Suppressor macrophage (primary cell): Measurements from ENCODE around the gene FMO2.

Experiments used
- DNase-seq, 4 experiments: peaks; one replicate each; pipeline ENCODE4 v3.0.0-alpha.2; 2020 to 2022
- total RNA-seq, 17 experiments: gene quantifications; one replicate each; lab custom pipeline; 2026; ENCODE audit warnings: mixed read lengths in 6 of 17, inconsistent platforms in 3 of 17; lab: John Stamatoyannopoulos, UW

FMO2 gene, protein sequence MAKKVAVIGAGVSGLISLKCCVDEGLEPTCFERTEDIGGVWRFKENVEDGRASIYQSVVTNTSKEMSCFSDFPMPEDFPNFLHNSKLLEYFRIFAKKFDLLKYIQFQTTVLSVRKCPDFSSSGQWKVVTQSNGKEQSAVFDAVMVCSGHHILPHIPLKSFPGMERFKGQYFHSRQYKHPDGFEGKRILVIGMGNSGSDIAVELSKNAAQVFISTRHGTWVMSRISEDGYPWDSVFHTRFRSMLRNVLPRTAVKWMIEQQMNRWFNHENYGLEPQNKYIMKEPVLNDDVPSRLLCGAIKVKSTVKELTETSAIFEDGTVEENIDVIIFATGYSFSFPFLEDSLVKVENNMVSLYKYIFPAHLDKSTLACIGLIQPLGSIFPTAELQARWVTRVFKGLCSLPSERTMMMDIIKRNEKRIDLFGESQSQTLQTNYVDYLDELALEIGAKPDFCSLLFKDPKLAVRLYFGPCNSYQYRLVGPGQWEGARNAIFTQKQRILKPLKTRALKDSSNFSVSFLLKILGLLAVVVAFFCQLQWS
- 0 to 2.9 (median 0) reads per million in 17 experiments for total RNA-seq

DNA sequence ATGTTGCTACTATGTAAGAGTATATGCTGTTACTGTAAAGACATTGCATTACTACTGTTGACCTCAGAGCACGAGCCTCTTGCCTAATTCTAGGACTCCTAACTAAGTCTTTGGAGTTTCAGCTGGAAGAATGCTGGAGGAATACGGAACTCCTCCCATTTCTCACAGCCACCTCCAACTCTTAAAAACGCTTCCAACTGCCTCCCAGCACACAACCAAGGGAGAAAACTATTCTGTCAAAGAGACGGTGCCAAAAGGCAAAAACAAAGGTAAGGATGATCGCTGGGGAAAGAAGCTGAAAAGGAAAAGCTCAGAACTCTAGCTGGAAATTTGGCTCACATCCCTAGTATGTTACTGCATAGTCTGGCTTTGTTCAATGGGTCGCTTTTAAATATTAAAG lies at the start of gene FMO2:
Gene FMO2, plus strand, starts transcription at position 210 of the 400 bp plus-strand sequence. CDS start 414 bp downstream, outside the sequence.
- DNase-seq: no peak

DNA sequence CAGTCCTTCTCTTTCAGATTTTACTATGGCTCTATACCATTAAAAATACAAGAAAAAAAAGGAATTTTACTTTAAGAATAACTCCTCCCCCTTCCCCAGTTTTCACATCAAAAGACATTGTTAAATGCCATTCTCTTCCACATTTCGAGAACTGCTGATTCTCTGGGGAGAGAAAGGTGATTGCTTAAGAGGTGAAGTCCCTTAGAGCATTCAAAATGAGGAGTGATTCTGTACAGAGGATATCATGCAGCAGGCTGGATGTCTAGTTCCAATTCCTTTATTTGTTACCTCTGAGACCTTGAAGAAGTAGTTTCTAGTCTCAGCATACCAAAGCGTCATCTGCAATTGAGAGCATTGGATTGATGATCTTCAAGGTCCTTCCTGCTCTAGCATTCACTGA lies 47.5 kb upstream of the FMO2 start:
- no peak for DNase-seq

DNA sequence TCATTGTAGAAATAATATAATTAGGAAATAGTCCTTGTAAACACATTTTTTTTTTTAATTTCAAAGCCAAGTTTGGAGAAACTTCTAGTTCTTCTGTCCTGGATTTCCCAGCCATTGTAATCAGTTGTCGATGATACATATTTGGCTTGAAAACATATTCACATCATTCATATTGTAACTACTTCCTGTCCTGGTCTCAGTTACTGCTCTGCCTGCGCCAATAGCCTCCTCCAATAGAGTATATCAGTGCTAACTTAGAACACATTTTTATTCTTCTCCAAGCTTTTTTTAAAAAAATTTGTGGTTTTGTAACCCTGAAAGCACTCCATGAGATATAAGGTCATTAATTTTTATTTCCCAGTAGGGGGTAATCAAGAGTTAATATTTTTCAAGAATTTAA lies 46.1 kb upstream of the FMO2 start:
- DNase-seq: no peak

DNA sequence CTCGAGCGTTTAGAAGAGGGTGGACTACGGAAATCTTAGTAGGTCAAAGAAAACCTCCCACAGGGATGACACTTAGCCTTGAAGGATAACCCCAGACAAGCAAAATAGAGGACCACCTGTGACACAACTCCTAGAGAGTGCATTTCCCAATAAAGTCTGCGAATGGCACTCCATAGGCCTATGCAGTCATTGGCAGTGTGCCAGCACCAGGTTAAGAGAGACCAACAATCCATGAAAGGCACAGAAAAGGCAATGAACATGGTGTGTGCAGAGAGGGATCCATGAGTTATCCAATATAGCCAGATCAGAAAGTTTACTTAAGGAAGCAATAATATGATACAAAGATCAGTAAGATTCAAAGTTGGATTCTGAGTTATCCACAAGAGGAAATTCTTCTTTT lies 45.2 kb upstream of the FMO2 start:
- no peak for DNase-seq

DNA sequence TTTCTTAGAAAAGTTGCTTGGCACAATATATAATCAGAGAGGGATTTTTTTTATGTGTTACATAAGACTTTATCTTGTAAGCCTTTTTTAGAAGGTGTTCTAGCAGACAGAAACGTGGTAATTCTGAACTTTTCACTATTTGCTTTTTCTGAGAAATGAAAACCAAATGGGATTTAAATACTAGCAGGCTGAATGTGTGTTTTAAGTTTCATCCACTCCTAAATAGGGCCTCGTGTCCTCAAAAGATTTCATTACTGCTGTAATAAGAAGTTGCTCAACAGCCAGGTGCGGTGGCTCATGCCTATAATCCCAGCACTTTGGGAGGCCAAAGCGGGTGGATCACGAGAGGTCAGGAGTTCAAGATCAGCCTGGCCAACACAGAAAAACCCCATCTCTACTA lies 44.7 kb upstream of the FMO2 start:
- DNase-seq: no peak

DNA sequence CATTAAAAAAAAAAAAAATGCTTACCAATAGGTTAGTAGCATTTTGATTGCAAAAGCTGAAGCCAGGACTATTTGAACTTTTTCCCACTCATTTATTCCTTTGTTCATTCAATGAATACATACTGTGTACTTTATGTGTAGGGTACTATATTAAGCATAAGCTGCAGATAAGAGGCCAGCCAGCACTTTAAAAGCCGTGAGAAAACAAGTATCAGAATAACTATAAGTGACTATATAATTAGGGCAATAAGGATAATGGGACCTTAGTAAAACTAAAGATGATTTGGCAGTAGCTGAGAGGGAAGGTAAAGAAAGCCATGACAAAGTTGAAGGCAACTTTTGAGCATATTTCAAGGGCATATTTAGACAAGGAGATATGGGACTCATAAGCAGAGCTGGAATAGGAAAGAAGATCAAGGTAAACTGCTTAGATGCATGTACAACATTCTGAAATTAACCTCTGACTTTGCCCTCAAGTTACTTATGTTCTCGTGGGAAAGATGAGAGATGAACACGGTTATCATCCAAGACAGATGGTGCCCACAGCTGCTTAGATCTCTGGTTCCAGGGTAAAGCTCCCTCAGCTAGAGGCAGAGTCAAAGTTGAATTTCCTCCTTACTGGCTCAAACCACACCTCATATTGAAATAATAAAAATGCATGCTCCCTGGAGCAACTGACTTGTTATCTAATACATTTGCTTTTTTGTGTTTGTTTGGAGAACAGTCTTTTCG lies 44.0 kb upstream of the FMO2 start:
- no peak for DNase-seq

DNA sequence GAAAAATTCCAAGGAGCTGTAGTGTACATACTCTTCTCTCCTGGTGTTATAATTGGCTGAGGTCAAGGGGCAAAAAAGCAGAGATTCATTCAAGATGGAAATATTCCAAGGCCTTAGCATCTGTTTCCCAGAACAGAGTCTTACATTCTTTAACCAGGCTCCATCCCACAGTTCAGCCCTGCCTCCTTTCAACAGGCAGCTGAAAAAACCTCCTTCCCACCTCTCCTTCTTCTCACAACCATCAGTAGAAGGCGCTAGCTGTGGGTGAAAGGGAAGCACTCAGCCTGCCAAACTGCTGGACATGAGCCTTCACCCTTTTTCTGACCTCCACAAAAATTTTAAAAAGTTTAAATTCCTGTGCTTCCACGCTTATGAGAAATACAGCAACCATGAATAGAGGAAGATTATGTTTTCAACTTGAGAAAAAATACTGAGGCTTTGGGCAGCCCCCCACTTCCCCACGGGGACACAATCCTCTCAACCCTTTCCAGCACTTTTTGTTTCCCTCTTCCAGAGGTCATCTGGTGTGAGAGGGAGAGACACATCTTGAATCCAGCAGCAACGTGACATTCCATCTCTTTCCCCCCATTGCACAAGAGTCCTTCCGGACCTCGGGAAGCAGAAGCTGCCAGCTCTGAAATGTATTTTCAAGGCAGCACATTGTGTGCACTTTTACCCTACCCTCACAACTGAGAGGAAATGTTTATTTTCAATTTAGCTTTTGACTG lies 43.2 kb upstream of the FMO2 start:
- DNase-seq: no peak

DNA sequence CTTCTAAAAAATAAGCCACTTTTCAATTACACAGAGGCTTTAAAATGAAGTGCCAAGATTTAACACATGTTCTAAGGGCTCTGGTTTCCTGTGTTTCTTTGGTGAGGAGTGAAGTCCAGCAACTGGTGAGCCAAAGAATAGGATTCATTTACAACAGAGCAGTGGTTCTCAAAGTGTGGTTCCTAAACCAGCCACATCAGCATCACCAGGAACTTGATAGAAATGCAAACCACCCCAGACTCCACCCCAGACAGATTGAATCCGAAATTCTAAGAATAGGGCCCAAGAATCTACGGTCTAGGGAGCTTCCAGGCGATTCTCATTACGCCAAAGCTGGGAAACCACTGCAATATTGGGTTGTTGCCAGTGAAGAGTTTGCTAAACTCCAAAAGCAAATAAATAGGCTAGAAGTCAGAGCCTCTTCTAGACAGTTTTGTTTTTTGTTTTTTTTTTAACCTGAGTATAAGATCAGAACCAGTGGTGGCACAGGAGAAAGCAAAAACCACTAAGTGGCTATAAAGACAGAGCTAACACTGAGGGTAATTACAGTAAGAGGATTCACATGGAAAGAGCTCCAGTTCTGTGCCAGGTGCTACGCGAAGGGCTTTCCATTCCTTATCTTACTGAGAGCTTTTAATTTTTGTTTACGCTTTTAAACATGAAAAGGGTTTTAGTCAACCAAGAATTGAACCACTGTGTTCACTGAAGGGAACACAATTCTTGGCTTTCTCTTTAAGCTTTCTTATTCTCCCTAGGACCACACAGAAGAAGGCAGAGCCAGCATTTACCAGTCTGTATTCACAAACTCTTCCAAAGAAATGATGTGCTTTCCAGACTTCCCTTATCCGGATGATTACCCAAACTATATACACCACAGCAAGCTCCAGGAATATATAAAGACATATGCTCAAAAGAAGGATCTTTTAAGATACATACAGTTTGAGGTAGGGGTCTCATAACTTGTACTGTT lies 42.4 kb upstream of the FMO2 start:
- no peak for DNase-seq

DNA sequence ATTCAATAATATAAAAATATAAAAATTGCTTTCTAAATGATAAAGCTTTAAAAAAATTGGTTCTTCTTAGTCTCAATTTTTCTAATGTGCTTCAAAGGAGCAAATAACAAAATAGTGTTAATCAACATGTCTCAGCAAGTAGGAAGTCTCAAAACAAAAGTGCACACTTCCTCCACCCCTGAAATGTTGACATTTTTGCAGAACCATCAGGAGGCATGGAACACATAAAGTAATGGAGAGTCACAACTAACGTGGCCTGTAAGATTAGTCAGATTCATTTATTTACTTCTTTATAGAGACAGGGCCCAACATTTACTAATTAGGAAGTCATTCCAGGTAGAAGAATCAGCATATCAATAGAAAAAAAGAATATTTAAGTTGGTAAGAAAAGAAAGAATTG lies 34.9 kb upstream of the FMO2 start:
- no peak for DNase-seq

DNA sequence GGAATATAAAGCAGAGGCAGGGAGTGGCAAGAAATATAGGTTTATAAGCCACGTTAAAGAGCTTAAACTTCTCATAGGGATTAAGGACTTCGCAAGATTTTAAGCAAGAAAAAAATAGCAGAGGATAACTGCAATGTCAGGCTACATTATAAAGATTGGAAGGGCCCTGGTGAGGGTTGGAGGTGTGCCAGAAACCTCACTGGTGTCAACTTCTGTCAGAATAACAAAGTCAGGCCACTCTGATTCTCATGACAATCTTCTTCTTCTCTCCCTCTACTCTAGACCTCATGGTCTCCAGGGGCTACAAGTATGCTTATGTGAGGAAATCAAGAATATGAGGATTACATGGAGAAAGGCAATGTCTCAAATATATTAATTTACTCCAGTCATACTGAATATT lies 32.6 kb upstream of the FMO2 start:
- no peak for DNase-seq

DNA sequence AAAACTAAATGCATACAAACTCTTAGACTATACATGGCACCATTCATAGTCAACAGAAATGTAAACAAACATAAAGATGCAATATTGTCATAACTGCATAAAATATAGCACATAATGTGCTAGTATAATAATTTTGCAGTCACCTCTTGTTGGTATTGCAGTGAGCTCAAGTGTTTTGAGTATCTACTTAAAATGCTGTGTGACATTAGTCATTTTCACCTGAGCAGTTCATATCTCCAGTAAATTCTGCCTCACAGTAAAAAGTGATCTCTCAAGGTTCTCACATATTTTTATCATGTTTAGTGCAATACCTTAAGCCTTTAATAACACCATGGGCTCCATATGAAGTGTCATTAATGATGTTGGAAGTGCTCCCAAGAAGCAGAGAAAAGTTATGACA lies 29.6 kb upstream of the FMO2 start:
- DNase-seq: no peak

DNA sequence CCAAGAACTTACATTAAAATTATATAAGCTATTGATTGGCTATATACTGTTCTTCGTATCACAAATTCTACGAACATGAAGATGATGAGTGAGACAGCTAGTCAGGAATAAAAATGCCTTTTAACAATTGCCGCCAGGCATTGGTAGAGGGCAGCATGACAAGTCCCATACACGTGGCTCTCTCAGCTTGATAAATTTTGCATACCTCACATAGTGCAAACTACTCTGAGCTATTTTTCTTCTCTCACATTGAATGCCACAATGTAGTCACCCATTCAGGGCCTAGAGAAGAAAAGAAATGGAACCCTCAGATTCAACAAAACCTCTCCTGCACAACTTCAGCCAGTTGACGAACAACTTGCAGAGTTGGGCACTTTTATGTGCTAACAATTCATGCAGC lies 27.0 kb upstream of the FMO2 start:
- DNase-seq: no peak

DNA sequence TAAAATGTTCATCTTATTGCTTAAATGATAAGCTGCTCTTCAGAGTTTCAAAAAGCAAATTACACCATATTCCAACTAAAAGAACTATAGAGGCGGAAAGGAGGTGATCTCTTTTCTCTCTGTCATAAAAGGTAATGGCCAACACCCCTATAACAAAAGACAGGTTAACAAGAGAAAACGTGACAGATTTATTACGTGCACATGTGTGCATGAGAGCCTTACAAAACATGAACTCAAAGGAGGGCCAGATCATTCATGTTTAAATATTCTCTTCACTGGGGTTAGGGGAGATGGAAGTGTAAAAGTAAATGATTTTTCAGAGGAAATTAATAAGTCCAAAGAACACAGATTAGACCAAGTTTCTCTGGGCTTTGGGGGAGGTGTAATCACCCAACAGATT lies 26.5 kb upstream of the FMO2 start:
- no peak for DNase-seq

DNA sequence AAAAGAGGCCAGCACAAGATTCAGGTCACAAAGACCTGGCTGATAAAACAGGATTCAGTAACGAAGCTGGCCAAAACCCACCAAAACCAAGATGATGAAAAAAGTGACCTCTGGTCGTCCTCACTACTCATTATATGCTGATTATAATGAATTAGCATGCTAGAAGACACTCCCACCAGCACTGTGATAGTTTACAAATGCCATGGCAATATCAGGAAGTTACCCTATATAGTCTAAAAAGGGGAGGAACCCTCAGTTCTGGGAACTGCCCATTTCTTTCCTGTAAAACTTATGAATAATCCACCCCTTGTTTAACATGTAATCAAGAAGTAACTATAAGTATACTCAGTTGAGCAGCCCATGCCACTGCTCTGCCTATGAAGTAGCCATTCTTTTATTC lies 26.0 kb upstream of the FMO2 start:
- no peak for DNase-seq

DNA sequence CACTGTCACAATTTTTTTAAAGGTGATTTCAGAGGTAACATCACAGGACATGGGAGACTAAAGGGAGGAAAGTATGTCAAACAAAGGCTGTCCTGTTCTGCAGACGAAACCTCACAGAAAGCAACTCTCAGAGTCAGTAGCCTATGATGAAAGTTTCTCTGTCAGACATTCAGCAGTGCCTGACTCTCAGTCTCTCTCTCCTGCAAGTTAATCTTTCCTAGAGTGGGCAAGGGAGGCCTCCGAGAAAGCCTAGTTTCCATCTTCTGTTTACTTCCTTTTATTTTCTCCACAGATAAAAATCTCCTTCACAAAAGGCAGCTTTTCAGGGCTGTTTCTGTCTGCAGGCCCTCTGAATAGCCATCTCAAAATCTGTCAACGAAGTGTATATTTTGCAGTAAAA lies 24.9 kb upstream of the FMO2 start:
- DNase-seq: no peak

DNA sequence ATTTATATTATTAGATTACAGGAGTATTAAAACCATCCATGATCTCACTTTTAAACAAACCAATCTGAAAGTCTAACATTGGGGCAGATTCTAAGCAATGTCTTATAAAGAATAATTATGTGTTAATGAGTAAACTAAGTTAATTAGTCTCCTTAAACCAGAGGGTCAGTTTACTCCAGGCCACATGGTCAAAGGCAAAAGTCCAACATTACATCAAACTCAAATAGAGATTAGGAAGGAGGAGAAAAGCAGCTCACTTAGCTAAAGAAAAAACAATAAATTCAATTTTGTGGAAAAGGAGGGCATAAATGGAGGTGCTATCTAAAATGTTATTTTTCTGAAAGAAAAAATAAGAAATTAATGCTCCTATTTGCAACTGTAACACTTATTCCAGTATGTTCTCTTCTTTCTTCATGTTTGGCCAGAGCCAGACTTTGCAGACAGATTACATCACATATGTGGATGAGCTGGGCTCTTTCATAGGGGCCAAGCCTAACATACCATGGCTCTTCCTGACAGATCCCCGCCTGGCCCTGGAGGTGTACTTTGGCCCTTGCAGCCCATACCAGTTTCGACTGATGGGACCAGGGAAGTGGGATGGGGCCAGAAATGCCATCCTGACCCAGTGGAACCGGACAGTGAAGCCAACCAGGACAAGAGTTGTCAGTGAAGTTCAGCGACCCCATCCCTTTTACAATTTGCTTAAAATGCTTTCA lies 24.3 kb upstream of the FMO2 start:
- DNase-seq: no peak

DNA sequence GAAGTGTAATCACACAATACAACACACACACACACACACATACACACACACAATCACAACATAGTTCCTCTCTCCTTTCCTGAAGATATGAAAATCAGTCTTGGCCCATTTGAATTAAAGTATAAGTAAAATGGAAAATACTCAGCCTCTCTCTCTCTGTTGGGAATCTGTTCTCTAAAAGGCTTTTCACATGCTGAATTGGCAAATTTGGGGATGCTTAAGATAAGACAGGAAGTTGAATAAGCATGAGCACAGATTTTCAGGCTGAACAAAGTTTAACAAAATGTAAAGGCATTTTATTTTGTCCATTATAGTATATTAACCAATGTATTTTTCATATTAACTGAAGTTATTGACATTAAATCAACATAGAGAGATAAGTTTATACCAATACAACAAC lies 23.7 kb upstream of the FMO2 start:
- no peak for DNase-seq

DNA sequence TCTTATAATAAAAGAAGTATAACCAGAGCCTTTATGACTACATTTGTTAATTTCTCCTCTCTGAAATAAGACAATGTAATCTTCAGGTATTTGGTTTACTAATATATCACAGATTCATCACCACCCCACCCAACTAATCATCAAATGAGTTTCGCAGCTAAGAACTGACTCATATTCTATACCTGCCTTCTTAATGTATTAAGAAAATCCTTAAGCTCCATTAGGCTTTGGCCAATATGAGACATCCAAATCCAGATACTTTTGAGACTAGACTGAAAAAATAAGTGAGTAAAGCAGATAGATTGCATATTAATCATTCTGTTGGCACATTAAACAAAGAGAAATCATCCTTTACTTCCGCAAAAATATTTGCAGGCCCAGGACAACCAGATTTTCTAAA lies 18.7 kb upstream of the FMO2 start:
- no peak for DNase-seq

DNA sequence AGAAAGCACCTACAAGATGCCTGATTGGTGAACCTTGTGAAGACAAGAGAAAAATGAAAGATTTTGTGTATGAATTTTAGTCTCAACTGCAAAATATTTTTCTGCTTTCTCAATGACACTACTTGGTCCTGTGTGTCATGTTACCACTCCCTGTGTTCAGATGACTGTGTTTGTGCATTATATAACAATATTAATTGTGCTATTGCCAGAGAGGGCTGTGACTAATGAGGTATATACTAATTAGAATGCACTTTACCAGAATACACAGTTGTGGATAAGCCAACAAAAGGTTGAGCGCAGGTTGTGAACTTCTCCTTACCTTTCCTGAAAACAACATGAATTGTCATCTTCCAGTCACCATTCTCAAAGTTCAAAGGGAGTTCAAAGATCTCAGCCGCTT lies 17.3 kb upstream of the FMO2 start:
- DNase-seq: no peak

DNA sequence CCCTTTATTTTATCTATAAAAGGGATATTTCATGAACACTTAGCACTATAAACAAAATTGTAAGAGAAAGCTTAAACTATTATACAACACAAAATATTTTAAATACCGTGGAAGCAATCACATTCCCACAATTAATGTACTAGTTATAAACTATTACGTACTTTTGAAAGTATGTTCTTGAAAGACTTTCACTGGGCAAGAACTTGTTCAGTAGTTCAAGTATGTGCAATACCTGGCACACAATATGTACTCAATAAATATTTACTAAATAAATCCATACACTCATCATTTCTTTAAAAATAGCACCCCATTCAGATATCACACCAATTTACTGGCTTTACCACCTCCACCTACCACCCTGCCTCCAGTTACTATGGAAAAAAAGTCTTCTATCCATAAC lies 12.6 kb upstream of the FMO2 start:
- DNase-seq: no peak

DNA sequence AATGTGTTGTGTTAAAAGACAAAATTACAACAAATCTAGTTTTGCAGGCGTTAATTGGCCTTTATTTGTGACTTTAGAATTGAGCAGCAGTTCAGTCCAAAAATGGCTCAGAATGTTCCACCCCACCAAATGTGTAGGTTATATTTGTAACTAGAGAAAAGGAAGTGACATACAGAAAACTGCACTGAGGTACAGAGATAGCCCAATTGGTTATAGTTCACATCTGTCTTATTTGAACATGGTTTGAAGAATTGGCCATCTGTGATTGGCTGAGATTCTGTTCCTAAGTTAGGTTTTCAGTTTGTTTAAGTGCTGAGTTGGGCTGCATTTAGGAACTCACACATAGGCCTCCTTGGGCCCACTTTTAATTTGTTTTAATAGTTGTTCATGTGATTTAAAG lies 12.0 kb upstream of the FMO2 start:
- DNase-seq: no peak
